Sigmoid colon (tissue), 4 donors: ENCODE data around the gene UROC1.

Experiments used
- CTCF ChIP-seq, 4 experiments: fragments of 450-650 bp in 3 of 4; fragments of 200-600 bp in 1 of 4; IDR thresholded peaks; one replicate each; pipeline ENCODE4 v1.5.1; 2016 to 2019; ENCODE audit warnings: antibody characterized with exemption in 4 of 4, mild to moderate bottlenecking in 3 of 4, moderate library complexity in 2 of 4
- POLR2AphosphoS5 ChIP-seq, 4 donors: sonication (generic); formaldehyde crosslinking; IDR thresholded peaks; one replicate each; pipeline ENCODE4 v1.6.1; 2017; ENCODE audit warnings: antibody characterized with exemption in 4 of 4

DNA sequence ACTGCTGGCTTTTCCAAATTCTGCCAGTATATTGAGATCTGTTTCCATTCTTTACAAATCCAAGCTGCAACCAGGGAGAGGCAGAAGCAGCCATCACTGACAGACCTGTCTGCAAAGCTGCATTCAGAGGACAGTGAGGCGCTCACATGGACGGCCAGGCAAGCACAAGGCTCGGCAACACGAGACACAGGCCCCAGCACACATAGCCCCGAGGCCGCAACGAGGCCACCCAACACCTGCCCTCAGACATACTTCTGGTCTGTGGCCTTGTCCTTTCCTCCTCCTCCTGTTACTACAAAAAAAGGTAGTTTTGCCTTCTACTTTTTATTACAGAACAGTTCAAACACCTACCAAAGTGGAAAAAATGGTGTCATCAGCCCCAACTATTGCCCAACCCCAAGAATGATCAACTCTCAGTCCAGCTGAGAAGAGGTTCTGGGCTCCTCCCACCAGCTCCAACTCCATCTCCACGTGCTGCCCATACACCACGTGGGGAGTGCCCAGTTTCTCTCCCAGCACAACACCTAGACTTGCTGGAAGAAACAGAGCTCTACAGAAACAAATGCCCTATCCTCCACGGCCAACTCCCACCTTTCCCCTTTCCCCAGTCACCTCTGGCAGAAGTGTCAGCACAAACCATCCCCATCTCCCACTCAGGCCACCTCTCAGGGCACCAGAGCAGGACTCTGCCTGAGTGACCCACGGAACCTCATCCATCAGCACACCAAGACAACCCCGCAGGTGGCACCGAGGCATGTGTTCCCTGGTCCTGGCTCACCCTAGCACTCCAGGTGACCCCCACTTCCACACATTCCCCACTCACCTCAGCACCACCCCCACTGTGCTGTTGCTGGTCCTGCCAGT, 49.3 kb downstream of the UROC1 start:
- TF ChIP-seq CTCF (IDR thresholded peaks at IDR 0.05) (no peak), POLR2AphosphoS5 (IDR thresholded peaks at IDR 0.05) (no peak)
